Hematopoietic multipotent progenitor cell treated with erythropoietin and hydrocortisone succinate and interleukin-3 and kit ligand, for 4 days (in vitro differentiated cells): ENCODE data around the gene FAIM2.
A peak's percentile ranks its signal among the peaks of the same experiment; 100 is the strongest.
"Not testable (repeated sequence)": the region's sequence is repeated elsewhere in the genome, so short reads cannot be mapped to it uniquely, and the experiment has no call there.

Experiments
- DNase-seq: peaks from one replicate; pipeline ENCODE4 v3.0.0-alpha.2; 2015

The FAIM2 gene

GRCh38 chr12:49860921-49861320, 42.8 kb downstream of the FAIM2 start:
- not testable (repeated sequence) for DNase-seq

GRCh38 chr12:49855890-49856289, 47.8 kb downstream of the FAIM2 start:
- not testable (repeated sequence) for DNase-seq

DNA sequence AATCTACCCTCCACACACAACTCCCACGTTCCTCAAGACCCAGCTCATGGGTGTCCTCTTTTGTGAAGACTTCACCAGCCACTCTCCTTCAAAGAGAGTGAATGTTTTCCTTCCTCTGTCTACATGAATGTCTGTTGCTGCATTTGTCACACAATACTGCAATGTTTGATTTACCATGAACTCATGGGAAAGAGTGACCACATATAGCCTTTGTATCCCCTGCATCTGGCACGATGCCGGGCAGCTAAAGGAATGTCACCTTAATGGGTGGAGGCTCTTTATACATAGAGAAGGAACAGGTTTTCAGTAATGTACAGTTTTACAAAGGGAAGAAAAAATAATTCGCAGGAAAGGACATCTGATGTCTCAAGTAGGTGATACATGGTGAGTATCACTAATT, 48.7 kb downstream of the FAIM2 start:
- DNase-seq: no peak

GRCh38 chr12:49853671-49854070, 50.0 kb downstream of the FAIM2 start:
- DNase-seq: no peak

- no peak for DNase-seq
Observed at GRCh38 chr12:49847161-49847560, 56.5 kb downstream of the FAIM2 start.

GRCh38 chr12:49846032-49846431, 57.7 kb downstream of the FAIM2 start:
- no peak for DNase-seq

DNA sequence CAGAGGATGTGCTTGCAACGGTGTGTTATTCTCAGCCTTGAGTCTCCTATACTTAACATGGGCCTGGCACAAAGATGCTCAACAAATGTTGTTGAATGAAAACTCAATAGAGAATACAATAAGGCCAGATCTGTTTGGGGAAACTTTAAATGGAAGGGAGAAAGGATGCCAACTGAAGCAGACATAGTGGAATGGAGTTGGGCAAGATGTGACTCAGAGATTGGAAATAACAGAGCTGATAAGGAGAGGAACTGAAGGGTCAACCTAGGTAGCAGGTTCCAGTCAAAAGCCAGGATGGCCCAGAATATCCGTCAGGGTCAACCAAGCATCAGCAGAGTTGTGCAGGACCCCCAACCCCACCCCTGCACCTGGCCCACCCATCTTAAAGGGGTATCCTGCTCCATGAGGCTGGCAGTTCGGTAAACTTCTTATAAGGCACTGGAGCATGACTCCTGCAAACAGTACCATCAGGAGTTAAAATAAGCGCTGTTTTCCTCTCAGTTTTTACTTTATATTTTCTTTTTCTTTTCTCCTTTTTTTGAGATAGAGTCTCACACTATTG, 59.7 kb downstream of the FAIM2 start:
- no peak for DNase-seq

GRCh38 chr12:49843411-49843810, 60.3 kb downstream of the FAIM2 start:
- DNase-seq: no peak

DNA sequence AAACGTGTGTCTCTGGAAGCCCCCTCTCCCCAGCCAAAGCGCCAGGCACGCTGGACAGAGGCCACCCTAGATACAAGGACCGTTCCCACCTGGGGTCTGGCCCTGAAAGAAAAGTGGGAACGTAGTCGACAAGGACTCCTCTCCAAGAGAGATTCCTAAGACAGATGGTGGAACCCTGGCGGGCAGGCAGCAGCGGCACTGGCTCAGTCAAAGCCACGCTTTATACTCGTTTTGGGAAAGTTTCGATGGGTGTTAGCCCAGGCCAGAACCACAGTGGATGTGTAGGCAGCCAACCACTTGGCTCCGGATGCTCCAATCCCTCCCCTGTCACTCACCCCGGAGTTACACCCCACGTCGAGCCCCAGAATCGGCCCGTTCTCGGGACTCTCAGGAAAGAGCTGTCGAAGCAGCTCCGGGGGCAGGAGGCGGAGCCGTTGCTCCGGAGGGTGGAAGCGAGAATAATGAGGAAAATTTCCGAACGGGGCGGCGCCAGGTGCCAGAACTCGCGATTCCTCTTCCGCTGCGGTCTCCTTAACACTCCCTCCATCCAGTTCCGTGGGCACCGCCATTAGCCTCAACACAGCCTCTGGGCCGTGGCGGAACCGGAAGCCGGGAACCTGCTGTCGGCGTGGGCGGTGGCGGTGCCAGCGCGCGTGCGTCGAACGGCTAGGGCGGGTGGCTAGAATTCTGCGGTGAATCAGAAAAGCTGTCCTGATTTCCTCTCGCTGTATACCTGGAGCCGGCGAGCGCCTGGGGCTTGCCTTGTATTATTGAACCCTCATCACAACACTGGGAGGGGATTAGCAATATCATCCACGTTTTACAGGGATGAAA, 61.0 kb downstream of the FAIM2 start, which contains the start of gene BCDIN3D:
TSS of gene BCDIN3D (minus strand) at position 588 of the 834 bp plus-strand sequence. CDS start at position 569, 19 bp downstream.
- DNase-seq: peak; percentile 96

GRCh38 chr12:49838973-49839633, 64.6 kb downstream of the FAIM2 start:
- DNase-seq: peak; percentile 84

DNA sequence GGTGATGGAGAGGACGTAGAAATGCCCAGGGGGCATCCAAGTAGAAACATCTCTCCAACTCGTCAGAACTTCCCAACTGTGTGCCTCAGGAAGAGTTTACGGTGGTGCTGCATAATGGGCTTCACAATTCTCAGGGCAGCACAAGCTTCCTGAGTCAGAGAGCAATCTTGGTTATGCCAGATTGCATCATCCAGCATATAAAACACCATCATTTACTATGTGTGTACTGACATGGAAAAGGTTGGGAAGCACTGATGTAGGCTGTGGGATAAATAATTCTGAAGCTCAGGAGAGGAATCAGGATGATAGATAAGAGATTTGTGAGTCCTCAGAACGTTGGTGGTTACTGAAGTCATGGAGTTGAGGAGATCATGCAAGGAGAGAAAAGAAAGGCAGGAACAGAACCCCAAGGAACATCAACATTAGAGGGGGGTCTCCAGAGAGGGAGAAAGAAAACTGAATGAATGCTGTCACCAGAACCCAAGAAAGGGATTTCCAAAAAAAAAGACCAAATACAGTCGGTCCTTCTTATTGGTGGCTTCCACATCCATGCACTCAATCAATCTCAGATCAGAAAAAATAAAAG, 70.8 kb downstream of the FAIM2 start:
- no peak for DNase-seq

DNA sequence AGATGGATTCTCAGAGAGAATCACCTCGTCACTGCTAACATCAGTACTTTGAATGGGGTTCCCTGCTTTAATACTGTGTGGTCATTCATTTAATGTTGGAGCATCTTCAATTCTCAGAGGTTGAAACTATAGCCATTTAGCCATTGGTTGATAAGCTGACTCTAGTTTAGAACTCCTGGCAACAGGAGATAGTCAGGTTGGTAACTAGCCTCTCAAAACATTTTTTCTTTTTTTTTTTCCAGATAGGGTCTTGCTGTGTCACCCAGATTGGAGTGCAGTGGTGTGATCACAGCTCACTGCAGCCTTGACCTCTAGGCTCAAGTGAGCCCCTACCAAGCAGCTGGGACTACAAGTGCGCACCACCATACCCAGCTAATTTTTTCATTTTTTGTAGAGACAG, 72.0 kb downstream of the FAIM2 start:
- no peak for DNase-seq

DNA sequence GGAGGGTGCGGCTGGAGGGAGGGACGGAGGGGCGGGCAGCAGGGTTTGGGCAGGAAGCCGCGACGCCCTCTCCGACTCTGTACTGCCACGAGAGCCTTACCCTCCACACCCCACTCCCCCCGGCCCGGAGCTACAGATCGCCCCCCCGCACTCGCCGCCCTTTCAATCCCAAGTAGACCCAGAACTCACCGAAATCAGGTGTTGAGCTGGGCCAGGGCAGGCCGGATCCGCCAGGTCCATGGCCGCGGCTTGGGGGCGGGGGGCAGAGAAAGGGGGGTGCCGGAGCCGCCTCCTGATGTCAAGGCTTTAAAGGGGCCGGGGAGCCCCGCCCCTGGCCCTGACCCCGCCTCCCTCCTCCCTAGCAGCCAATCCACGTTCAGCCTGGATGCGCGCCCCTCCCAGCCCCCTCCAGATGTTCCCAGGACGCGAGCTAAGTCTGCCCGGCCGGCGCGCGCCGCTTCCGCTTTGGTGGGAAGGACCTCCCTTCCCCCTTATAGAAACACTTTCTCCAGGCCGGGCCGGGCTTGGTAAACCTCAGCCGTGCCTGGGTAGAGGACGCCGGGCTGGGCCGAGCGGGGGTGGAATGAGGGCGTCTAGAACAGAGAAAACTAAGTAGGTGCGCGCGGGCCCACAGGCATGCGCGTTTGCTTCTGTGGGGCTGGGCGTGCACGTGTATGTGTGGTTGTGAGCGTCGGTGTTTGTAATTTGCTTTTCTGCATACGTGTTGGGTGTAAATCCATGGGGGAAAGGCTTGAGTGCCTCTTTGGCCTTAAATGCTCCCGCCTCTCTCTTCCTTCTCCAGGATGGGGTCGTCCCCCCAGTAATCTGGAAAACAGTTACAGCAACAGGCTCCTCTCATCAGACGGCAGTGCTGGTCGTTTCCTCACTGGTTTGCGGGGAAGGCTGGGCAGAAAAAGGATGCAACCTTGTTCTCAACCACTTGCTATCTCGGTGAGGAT, 75.3 kb downstream of the FAIM2 start, which contains the start of gene NCKAP5L:
TSS of gene NCKAP5L (minus strand) at position 281 of the 959 bp plus-strand sequence. CDS start 24,369 bp downstream, outside the sequence.
- peak; percentile 99 for DNase-seq

- peak; percentile 76 for DNase-seq
Observed at GRCh38 chr12:49827401-49828099, 76.2 kb downstream of the FAIM2 start.

- no peak for DNase-seq
Observed at GRCh38 chr12:49827051-49827400, 76.7 kb downstream of the FAIM2 start.

- no peak for DNase-seq
Observed at GRCh38 chr12:49825971-49826421, 77.7 kb downstream of the FAIM2 start.

GRCh38 chr12:49825360-49825970, 78.2 kb downstream of the FAIM2 start:
- DNase-seq: peak; percentile 67

- DNase-seq: peak; percentile 70
Observed at GRCh38 chr12:49824895-49825294, 78.8 kb downstream of the FAIM2 start.

GRCh38 chr12:49824416-49824815, 79.3 kb downstream of the FAIM2 start:
- DNase-seq: no peak

DNA sequence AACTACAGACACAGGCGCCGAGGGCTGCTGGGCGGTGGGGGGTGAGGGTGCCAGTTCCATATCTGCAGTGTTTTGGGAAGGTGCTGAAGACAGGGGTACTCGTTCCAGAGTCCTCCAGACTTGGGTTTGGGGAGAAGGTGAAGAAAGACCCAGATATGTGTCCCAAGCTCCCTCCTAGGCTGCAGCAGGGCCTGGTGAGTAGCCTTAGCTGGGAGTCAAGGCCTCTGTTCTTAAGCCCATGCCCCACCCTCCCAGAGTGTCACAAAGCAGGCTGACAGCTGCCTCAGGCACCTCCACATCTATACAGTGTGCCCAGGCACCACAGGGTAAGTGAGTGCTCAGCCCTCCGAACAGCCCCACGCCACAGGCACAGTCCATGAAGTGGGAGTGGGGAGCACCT, 79.7 kb downstream of the FAIM2 start:
- DNase-seq: no peak

GRCh38 chr12:49823350-49823749, 80.3 kb downstream of the FAIM2 start:
- DNase-seq: no peak
